Liver (tissue), 9 donors: ENCODE data around the gene KCNE5. TPM values are rescaled to one million over a fixed set of nuclear protein-coding genes. Genes with fewer than 3 reads are reported as not detected.
"Not testable (repeated sequence)": the region's sequence is repeated elsewhere in the genome, so short reads cannot be mapped to it uniquely, and the experiment has no call there.

ENCODE experiments used
- DNase-seq: peaks from one replicate; pipeline ENCODE4 v3.0.0-alpha.2; 2017; ENCODE audit warnings: low spot score
- H3K27ac ChIP-seq, 2 donors: one replicate each; pipeline ENCODE4 v1.7.0; 2013; ENCODE audit warnings: inconsistent platforms in 2 of 2, low read length in 2 of 2, control low read depth in 1 of 2, low read depth in 1 of 2, mild to moderate bottlenecking in 1 of 2
- H3K27me3 ChIP-seq, 4 donors: one replicate each; pipeline versions ENCODE4 v1.6.1 to v1.7.0; 2013; ENCODE audit warnings: low read length in 3 of 4, inconsistent platforms in 1 of 4, mild to moderate bottlenecking in 1 of 4, moderate library complexity in 1 of 4; ENCODE audit not compliant: control insufficient read depth in 4 of 4, insufficient read depth in 4 of 4
- H3K36me3 ChIP-seq, 4 donors: one replicate each; pipeline versions ENCODE4 v1.6.1 to v1.7.0; 2013; ENCODE audit warnings: low read length in 3 of 4, mild to moderate bottlenecking in 3 of 4, low read depth in 1 of 4, moderate library complexity in 1 of 4; ENCODE audit not compliant: control insufficient read depth in 4 of 4, insufficient read depth in 3 of 4
- H3K4me1 ChIP-seq, 4 donors: one replicate each; pipeline versions ENCODE4 v1.6.1 to v1.7.0; 2013; ENCODE audit warnings: low read length in 3 of 4, mild to moderate bottlenecking in 3 of 4, moderate library complexity in 1 of 4; ENCODE audit not compliant: control insufficient read depth in 4 of 4, insufficient read depth in 4 of 4
- H3K4me3 ChIP-seq, 3 donors: one replicate each; pipeline versions ENCODE4 v1.6.1 to v1.7.0; 2013; ENCODE audit warnings: low read length in 3 of 3, control low read depth in 1 of 3, low read depth in 1 of 3, mild to moderate bottlenecking in 1 of 3
- H3K9ac ChIP-seq, 2 donors: one replicate each; pipeline ENCODE4 v1.7.0; 2013; ENCODE audit warnings: low read length in 2 of 2, mild to moderate bottlenecking in 2 of 2, moderate library complexity in 2 of 2, control low read depth in 1 of 2, low read depth in 1 of 2
- H3K9me3 ChIP-seq, 4 donors: one replicate each; pipeline versions ENCODE4 v1.6.1 to v1.7.0; 2013; ENCODE audit warnings: low read length in 3 of 4; ENCODE audit not compliant: control insufficient read depth in 4 of 4
- EGR1 ChIP-seq, 2 donors: IDR thresholded peaks; 2 replicates each; pipeline ENCODE4 v1.6.1; 2016 to 2018; ENCODE audit warnings: antibody characterized with exemption in 2 of 2, low read depth in 2 of 2
- FOXA1 ChIP-seq: IDR thresholded peaks from 2 replicates; pipeline ENCODE4 v1.6.1; 2016; ENCODE audit warnings: antibody characterized with exemption
- FOXA2 ChIP-seq: IDR thresholded peaks from 2 replicates; pipeline ENCODE4 v1.6.1; 2016; ENCODE audit warnings: antibody characterized with exemption
- GABPA ChIP-seq, 2 donors: IDR thresholded peaks in 1 of 2; conservative IDR thresholded peaks in 1 of 2; 2 replicates each; pipeline ENCODE4 v1.6.1; 2016; ENCODE audit warnings: antibody characterized with exemption in 2 of 2, mild to moderate bottlenecking in 1 of 2, moderate library complexity in 1 of 2
- HNF4A ChIP-seq, 2 donors: conservative IDR thresholded peaks; 2 replicates each; pipeline ENCODE4 v1.6.1; 2016; ENCODE audit warnings: antibody characterized with exemption in 2 of 2, mild to moderate bottlenecking in 2 of 2
- HNF4G ChIP-seq: IDR thresholded peaks from 2 replicates; pipeline ENCODE4 v1.6.1; 2016; ENCODE audit warnings: antibody characterized with exemption
- JUND ChIP-seq, 2 donors: IDR thresholded peaks; 2 replicates each; pipeline ENCODE4 v1.6.1; 2016; ENCODE audit warnings: antibody characterized with exemption in 2 of 2
- NR2F2 ChIP-seq: IDR thresholded peaks from 2 replicates; pipeline ENCODE4 v1.6.1; 2016; ENCODE audit warnings: antibody characterized with exemption
- RAD21 ChIP-seq, 2 donors: IDR thresholded peaks; 2 replicates each; pipeline ENCODE4 v1.6.1; 2016; ENCODE audit warnings: antibody characterized with exemption in 2 of 2, mild to moderate bottlenecking in 2 of 2
- RXRA ChIP-seq, 2 donors: IDR thresholded peaks; 2 replicates each; pipeline ENCODE4 v1.6.1; 2017 to 2018; ENCODE audit warnings: antibody characterized with exemption in 2 of 2, mild to moderate bottlenecking in 1 of 2
- YY1 ChIP-seq: IDR thresholded peaks from 2 replicates; pipeline ENCODE4 v1.6.1; 2016; ENCODE audit warnings: antibody characterized with exemption, mild to moderate bottlenecking
- WGBS: extraction: QIAGEN DNeasy Blood & Tissue Kit; methylation state at CpG from one replicate; pipeline ENCODE4 v1.1.7; 2013; 5-methylcytosine and 5-hydroxymethylcytosine counted together
- polyA plus RNA-seq, 2 donors: library from polyadenylated mRNA; stranded (reverse) in 1 of 2; unstranded in 1 of 2; fragments of 200-250 nt in 1 of 2; fragments of >200 nt in 1 of 2; fragmentation: Nextera tagmentation in 1 of 2; extraction: Ambion mirVana in 1 of 2; gene quantifications; one replicate each; pipeline versions ENCODE4 v1.2.1 to v1.2.3, GENCODE V29; 2013 to 2015
- total RNA-seq, 2 donors: library from RNA; depleted of rRNA; stranded (reverse); fragments of >200 nt; gene quantifications; one replicate each; pipeline ENCODE4 v1.2.3, GENCODE V29; 2014
- TF ChIP-seq, protein P1 (sequence below): IDR thresholded peaks from 2 replicates; pipeline ENCODE4 v1.6.1; 2016; ENCODE audit warnings: antibody characterized with exemption
- TF ChIP-seq, protein P2 (sequence below): IDR thresholded peaks from 2 replicates; pipeline ENCODE4 v1.6.1; 2016; ENCODE audit warnings: antibody characterized with exemption
- TF ChIP-seq, protein P3 (sequence below): IDR thresholded peaks from 2 replicates; pipeline ENCODE4 v1.6.1; 2016; ENCODE audit warnings: antibody characterized with exemption, mild to moderate bottlenecking
- TF ChIP-seq, protein P4 (sequence below): fragments of 150-350 bp; IDR thresholded peaks from 2 replicates; pipeline ENCODE4 v1.5.1; 2017; ENCODE audit warnings: improper control_type of control experiment, low read depth, low read length; ENCODE audit not compliant: missing input control
- donor health status: healthy.
- donor health status: healthy.
- donor health status: healthy.
- donor health status: healthy.
- donor health status: healthy.

The KCNE5 gene
- total and polyA plus RNA-seq, 4 donors: 0.05 to 1.4 (median 0.33) TPM; not detected in 1

DNA sequence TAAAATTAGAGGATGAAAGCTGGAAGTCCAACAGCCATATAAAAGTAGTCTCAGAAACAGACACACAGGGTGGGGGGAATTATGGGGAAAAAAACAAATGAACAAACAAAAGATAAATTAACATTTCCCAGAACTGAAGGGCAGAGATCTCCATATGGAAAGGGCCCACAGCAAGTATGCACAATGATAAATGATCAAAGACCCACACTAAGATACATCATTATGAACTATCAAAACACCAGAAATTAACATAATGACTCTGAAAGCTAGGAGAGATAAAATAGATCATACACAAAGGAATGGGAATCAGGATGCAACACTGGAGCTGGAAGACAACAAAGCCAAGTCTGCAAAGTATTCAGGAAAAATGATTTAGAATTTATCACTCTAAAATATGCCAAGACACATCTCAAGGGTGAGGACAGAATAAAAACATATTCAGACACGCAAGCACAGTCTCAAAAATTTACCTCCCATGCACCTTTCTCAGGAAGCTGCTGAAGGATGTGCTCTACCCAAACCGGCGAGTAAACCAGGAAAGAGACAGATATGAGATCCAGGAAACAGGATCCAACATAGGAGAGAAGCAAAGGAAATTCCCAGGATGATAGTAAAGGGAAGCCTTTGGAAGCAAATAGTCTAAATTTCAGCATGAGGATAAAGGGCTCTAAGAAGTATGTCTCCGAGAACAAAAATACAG, 30.7 kb upstream of the KCNE5 start:
- no peak overlapping the region for H3K4me3 ChIP-seq
- H3K27me3 ChIP-seq: peaks cover 0 to 2% (median 0%) of the 10 kb centered on the region in 4 donors
- no peak for DNase-seq
- H3K9ac ChIP-seq: no peak overlapping the region
- TF ChIP-seq, protein P1, sequence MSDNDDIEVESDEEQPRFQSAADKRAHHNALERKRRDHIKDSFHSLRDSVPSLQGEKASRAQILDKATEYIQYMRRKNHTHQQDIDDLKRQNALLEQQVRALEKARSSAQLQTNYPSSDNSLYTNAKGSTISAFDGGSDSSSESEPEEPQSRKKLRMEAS: no peak
- no peak for TF ChIP-seq JUND (IDR thresholded peaks at IDR 0.05)
- H3K36me3 ChIP-seq: no peaks in the 10 kb centered on the region
- H3K9me3 ChIP-seq: no peaks in the 10 kb centered on the region
- no peak overlapping the region for H3K27ac ChIP-seq
- WGBS: 83% methylated on average over 4 of the region's 4 CpGs
- no peaks in the 10 kb centered on the region for H3K4me1 ChIP-seq

DNA sequence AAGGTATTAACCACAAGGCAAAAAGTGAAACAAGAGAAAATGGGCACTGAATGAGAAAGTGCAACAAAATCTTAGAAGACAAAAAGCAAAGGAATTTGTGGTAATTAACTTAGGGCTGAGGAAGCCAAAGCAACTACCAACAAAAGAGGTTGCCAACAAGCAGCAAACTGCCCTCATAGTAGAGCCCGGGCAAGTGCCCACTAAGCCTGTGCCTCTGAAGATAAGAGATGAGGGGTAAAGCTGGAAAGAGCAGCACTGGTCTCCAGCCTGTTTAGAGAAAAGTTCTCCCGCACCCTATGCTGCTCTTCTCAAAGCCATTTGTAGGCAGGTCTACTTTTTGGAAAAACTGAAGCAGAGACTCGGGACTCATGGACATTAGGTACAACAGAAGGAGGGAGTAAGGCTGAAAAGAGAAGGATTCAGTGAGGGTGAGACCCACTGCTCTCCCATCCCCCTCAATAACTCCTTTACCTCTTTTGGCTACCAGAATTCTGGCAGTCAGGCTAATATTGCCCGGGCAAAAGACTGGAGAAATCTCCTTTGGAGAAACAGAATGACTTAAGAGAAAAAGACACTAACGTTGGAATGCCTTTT, 29.6 kb upstream of the KCNE5 start:
- peaks cover 0 to 1% (median 0%) of the 10 kb centered on the region in 4 donors for H3K27me3 ChIP-seq
- TF ChIP-seq YY1 (no peak), HNF4G (no peak), NR2F2 (no peak), FOXA1 (no peak), JUND (IDR thresholded peaks at IDR 0.05) (no peak), RXRA (IDR thresholded peaks at IDR 0.05) (no peak), HNF4A (conservative IDR thresholded peaks at IDR 0.05) (no peak), RAD21 (IDR thresholded peaks at IDR 0.05) (no peak), FOXA2 (no peak), EGR1 (IDR thresholded peaks at IDR 0.05; ENCODE audit: low read depth in 2 of 2) (no peak), GABPA (IDR thresholded peaks at IDR 0.05 in 1 of 2, conservative IDR thresholded peaks at IDR 0.05 in 1 of 2) (no peak)
- TF ChIP-seq, protein P1: no peak
- TF ChIP-seq, protein P2, sequence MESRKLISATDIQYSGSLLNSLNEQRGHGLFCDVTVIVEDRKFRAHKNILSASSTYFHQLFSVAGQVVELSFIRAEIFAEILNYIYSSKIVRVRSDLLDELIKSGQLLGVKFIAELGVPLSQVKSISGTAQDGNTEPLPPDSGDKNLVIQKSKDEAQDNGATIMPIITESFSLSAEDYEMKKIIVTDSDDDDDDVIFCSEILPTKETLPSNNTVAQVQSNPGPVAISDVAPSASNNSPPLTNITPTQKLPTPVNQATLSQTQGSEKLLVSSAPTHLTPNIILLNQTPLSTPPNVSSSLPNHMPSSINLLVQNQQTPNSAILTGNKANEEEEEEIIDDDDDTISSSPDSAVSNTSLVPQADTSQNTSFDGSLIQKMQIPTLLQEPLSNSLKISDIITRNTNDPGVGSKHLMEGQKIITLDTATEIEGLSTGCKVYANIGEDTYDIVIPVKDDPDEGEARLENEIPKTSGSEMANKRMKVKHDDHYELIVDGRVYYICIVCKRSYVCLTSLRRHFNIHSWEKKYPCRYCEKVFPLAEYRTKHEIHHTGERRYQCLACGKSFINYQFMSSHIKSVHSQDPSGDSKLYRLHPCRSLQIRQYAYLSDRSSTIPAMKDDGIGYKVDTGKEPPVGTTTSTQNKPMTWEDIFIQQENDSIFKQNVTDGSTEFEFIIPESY: no peak
- TF ChIP-seq, protein P3, sequence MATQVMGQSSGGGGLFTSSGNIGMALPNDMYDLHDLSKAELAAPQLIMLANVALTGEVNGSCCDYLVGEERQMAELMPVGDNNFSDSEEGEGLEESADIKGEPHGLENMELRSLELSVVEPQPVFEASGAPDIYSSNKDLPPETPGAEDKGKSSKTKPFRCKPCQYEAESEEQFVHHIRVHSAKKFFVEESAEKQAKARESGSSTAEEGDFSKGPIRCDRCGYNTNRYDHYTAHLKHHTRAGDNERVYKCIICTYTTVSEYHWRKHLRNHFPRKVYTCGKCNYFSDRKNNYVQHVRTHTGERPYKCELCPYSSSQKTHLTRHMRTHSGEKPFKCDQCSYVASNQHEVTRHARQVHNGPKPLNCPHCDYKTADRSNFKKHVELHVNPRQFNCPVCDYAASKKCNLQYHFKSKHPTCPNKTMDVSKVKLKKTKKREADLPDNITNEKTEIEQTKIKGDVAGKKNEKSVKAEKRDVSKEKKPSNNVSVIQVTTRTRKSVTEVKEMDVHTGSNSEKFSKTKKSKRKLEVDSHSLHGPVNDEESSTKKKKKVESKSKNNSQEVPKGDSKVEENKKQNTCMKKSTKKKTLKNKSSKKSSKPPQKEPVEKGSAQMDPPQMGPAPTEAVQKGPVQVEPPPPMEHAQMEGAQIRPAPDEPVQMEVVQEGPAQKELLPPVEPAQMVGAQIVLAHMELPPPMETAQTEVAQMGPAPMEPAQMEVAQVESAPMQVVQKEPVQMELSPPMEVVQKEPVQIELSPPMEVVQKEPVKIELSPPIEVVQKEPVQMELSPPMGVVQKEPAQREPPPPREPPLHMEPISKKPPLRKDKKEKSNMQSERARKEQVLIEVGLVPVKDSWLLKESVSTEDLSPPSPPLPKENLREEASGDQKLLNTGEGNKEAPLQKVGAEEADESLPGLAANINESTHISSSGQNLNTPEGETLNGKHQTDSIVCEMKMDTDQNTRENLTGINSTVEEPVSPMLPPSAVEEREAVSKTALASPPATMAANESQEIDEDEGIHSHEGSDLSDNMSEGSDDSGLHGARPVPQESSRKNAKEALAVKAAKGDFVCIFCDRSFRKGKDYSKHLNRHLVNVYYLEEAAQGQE: no peak
- TF ChIP-seq, protein P4, sequence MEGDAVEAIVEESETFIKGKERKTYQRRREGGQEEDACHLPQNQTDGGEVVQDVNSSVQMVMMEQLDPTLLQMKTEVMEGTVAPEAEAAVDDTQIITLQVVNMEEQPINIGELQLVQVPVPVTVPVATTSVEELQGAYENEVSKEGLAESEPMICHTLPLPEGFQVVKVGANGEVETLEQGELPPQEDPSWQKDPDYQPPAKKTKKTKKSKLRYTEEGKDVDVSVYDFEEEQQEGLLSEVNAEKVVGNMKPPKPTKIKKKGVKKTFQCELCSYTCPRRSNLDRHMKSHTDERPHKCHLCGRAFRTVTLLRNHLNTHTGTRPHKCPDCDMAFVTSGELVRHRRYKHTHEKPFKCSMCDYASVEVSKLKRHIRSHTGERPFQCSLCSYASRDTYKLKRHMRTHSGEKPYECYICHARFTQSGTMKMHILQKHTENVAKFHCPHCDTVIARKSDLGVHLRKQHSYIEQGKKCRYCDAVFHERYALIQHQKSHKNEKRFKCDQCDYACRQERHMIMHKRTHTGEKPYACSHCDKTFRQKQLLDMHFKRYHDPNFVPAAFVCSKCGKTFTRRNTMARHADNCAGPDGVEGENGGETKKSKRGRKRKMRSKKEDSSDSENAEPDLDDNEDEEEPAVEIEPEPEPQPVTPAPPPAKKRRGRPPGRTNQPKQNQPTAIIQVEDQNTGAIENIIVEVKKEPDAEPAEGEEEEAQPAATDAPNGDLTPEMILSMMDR: no peak
- 92% methylated on average over 5 of the region's 5 CpGs for WGBS
- no peak overlapping the region for H3K9ac ChIP-seq
- no peak overlapping the region for H3K4me3 ChIP-seq
- DNase-seq: no peak
- no peaks in the 10 kb centered on the region for H3K9me3 ChIP-seq
- no peaks in the 10 kb centered on the region for H3K4me1 ChIP-seq
- H3K27ac ChIP-seq: no peak overlapping the region
- no peaks in the 10 kb centered on the region for H3K36me3 ChIP-seq

DNA sequence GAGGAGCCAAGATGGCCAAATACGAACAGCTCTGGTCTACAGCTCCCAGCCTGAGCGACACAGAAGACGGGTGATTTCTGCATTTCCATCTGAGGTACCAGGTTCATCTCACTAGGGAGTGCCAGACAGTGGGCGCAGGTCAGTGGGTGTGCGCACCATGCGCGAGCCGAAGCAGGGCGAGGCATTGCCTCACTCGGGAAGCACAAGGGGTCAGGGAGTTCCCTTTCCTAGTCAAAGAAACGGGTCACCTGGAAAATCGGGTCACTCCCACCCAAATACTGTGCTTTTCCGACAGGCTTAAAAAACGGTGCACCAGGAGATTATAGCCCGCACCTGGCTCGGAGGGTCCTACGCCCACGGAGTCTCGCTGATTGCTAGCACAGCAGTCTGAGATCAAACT, 19.7 kb upstream of the KCNE5 start:
- not testable (repeated sequence) for H3K27me3 ChIP-seq, H3K9ac ChIP-seq, H3K27ac ChIP-seq, H3K36me3 ChIP-seq, H3K4me1 ChIP-seq, H3K4me3 ChIP-seq, H3K9me3 ChIP-seq, DNase-seq
- 89% methylated on average over 19 of the region's 19 CpGs for WGBS
